PFSK-1 (cell line): Measurements from ENCODE around the gene LSAMP.

Experiments used
- FOXP2 ChIP-seq: optimal IDR thresholded peaks from 2 replicates; pipeline ENCODE3; 2011; ENCODE audit warnings: borderline replicate concordance, control low read depth, inconsistent platforms; ENCODE audit not compliant: insufficient read depth; ENCODE audit errors: extremely low read length, extremely low read depth
- POLR2AphosphoS5 ChIP-seq: IDR thresholded peaks from 2 replicates; pipeline ENCODE4 v1.6.1; 2012; ENCODE audit warnings: low read depth, mild to moderate bottlenecking, control low read depth, low read length, moderate library complexity
- REST ChIP-seq, 2 experiments: IDR thresholded peaks; 2 replicates each; pipeline versions ENCODE4 v1.6.1 to v1.8.0; 2011 to 2012; ENCODE audit warnings: low read depth in 2 of 2, low read length in 2 of 2, control low read depth in 1 of 2, inconsistent platforms in 1 of 2, mild to moderate bottlenecking in 1 of 2, moderate library complexity in 1 of 2; ENCODE audit not compliant: insufficient read depth in 1 of 2
- TAF1 ChIP-seq: IDR thresholded peaks from 2 replicates; pipeline ENCODE4 v1.6.1; 2012; ENCODE audit warnings: low read length, control low read depth, borderline replicate concordance; ENCODE audit not compliant: insufficient read depth

GRCh38 chr3:116045314-116045713 lies 400.0 kb downstream of the LSAMP start:
- TF ChIP-seq TAF1 (no peak), REST (IDR thresholded peaks at IDR 0.05; ENCODE audit: insufficient read depth in 1 of 2, low read depth in 2 of 2, low read length in 2 of 2) (no peak), POLR2AphosphoS5 (no peak), FOXP2 (no peak)
